NCI-H1436 treated with DMSO at 0.1 percent for 48 hours (cell line): ENCODE results near the gene MAGEA8.
"Not testable (repeated sequence)": the region's sequence is repeated elsewhere in the genome, so short reads cannot be mapped to it uniquely, and the experiment has no call there.

Source experiments
- DNase-seq: peaks from one replicate; lab custom pipeline; 2025; lab: John Stamatoyannopoulos, UW

The MAGEA8 gene

DNA sequence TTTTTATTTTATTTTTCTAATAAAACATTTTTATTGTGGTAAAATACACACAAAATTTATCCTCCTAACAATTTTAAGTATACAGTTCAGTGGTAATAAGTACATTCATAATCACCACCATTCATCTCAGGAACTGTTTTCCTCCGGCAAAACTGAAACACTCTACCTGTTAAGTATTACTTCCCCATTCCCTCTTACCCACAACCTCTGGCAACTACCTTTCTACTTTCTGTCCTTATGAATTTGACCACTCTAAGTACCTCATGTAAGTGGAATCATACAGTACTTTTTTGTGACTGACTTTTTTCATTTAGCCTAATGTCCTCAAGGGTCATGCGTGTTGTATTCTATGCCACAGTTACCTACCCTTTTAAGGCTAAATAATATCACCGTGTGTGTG lies 27.3 kb downstream of the MAGEA8 start:
- DNase-seq, result no peak

DNA sequence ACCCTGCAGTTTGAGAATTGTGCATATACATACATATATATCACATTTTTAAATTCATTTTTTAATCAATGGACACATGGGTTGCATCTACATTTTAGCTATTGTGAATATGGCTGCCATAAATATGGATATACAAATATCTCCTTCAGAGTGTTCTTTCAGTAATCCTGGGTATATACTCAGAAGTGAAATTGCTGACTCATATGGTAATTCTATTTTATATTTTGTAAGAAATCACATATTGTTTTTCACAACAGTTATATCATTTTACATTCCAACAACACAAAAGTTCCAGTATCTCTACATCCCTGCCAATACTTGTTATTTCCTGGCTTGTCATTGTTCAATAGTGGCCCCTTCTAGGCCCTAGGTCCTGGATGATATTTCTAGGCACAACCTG lies 27.7 kb downstream of the MAGEA8 start:
- no peak for DNase-seq

DNA sequence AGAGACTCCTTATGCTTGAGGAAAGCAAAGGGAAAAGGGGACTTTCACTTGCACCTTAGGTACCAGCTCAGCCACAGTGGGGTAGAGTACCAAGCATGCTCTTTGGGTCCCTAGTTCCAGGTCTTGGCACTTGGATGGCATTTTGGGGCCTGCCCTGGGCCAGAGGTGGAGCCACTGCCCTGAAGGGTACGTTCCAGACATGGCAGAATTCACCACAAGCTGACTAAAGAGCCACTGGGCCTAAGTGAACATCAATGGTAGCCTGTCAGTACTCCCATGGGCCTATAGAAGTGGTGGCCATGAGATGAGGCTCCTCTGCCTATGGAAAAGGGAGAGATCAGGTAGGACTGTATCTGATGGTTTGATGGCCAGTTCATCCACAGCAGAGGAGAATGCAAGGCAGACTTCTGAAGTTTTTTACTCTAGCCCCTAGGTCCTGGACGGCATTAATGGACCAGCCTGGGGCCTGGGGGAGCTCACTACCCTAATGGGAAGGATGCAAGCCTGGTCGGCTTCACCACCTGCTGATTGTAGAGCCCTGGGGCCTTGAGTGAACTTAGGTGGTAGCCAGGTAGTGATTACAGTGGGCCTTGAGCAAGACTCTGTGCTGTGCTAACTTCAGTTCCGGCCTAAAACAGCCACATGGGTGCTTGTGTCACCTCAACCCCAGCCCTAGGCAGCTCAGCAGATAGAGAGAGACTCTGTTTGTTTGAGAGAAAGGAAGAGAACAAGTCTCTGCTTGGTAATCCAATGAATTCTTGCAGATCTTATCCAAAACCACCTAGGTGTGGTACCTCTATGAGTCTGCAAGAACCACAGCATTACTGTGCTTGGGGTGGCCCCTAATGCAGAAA lies 28.6 kb downstream of the MAGEA8 start:
- DNase-seq, result no peak

DNA sequence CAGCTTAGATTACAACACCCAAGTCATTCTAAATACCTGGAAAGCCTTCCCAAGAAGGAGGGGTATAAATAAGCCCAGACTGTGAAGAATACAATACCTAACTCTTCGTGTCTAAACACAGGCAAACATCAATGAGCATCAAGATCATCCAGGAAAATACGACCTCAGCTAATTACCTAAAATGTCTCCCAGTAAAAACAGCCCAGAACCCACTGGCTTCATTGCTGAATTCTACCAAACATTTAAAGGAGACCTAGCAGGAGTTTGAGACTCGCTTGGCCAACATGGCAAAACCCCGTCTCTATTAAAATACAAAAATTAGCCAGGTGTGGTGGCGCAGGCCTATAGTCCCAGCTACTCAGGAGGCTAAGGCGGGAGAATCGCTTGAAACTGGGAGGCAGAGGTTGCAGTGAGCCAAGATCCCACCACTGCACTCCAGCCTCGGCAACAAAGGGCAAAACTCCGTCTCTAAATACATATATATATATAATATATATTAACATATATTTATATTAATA lies 29.3 kb downstream of the MAGEA8 start:
- no peak for DNase-seq

DNA sequence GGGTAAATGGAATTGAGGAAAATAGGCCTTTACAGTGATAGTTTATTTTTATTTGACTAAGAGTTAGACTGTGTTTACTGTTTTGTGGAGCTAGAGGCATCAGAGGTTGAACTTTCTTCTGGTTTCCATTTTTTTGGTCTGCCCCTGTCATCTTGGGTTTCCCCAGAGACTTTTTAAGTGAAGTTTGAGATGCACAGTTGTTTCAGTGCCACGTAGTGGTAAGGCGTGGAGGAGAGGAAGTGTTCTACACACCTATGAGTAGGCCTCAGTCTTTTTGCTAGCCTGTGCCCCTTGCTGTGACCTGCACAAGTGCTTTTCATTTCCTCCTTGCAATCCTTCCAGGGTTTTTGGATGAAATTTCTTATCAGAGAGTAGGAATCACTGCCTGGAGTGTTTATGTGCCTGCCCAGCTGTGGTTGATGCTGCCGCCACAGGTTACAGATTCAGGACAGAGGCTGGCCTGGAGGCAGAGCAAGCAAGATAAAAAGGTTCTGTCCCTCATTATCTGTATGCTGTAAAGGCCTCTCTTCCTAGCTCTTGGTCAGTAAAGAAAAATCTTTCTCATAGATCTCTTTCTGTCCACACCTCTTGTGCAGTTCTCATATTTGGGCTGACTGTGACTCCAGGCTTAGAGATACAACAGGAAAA lies 35.9 kb downstream of the MAGEA8 start:
- no peak for DNase-seq

DNA sequence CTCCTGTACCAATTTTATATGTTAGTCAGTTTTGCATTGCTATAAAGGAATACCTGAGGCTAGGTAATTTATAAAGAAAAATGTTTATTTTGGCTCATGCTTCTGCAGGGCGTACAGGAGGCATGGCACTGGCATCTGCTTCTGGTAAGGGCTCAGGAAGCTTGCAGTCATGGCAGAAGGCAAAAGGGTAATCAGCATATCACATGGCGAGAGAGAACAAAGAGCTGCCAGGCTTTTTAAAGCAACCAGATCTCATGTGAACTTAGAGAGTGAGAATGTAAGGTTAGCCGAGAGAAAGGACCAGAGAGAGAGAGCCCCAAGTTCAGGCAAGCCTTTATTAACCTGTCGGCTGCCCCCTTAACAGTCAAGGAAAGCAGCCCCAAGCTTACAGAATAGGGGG lies 42.9 kb downstream of the MAGEA8 start:
- DNase-seq, result not testable (repeated sequence)

DNA sequence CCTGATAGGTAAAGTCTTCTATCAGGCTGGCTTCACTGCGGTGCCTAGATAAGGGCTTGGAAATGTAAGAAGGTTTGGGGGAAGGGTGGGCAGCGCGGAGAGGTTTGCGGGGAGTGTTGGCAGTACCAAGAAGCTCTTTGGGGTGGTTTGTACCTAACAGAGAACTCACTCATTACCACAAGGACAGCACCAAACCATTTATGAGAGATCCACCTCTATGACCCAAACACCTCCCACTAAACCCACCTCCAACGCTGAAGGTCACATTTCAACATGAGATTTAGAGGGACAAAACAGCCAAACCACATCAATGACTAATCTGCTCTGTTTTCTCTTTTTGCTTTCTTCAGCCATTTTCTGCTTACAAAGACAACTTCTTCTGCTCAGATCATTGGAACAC lies 43.5 kb downstream of the MAGEA8 start:
- DNase-seq, result not testable (repeated sequence)

DNA sequence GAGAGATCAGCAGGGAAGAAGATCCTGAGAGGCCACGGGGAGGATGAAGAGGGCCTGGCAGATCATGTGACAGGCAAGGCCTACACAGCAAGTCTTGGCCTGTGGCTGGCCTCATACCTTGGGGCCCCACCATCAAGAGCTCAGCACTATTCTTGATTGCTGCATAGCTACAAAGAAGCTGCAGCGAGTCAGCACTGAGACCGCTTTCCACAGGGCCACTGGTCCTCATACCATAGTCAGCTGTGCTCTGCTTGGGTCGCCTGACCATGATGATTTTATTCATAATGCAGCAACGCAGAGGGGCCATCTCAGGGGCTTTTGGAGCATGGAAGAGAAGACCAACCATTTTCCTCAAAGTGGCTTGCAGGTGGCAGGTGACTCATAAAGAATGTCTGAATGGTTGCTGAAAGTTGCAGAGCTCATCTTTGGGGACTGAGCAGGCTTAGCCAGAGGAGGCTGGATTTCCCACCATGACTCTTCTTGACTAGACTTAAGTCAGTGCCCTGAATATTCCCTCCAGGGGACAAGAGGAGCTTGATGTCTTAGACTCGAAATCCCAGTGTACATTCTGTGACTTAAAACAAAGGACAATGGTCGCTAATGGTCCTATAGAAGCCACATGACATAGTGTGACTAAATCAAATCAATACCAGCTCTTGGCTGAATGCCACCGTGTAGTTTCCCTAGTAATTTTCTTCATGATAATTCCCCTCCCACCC lies 46.4 kb downstream of the MAGEA8 start:
- DNase-seq, result not testable (repeated sequence)

DNA sequence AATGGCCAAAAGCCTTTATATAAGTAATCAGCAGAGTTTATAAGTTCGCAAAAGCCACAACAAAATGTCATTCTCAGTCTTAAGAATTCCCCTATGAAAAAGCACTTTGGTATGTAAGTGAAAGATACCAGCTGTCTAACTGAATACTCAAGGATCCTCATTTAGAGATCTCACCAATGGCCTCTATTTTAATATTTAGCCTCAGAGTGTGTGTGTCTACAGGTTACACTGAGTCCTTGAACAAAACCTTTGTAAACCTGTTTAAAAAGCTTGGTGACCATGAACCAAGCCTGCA lies 46.9 kb downstream of the MAGEA8 start:
- not testable (repeated sequence) for DNase-seq

DNA sequence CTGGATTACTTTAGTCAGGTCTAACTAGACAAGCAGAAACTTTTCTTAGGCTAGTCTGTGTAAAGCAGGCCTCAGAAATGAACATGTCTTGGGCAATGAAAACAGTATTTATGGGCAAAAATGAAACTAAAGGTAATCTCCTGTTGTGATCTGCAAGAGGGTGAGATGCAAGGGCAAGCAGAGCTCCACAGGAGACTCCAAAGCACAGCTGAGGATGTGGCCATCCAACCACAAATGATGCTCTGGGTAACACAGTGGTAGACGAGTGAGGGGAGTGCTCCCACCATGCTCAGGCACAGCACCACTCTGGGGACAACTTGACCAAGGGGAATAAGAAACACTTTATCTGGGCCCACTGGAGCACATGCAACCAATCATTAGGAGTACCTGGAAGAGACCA lies 47.7 kb downstream of the MAGEA8 start:
- not testable (repeated sequence) for DNase-seq

DNA sequence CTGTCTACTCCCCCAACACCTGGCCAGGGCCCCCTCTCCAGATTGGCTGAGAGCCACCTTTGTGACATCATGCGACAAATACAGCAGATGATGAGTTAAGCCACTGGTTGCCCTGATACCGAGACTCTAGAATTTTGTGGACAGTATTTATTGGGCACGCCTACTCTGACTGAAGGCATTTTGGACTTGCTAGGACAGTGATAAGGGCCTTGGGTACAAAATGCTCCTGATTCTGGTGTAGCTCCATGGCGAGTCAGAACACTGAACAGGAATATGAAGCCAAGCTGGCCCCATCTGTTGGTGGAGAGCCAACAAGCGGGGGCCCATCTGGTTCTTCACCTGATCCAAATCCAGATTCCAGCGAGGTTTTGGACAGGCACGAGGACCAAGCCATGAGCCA lies 48.4 kb downstream of the MAGEA8 start, which contains the start of gene HSFX4:
Gene HSFX4 (plus strand): TSS at position 174 of the 400 bp plus-strand sequence. CDS start 72 bp downstream, at position 246.
- not testable (repeated sequence) for DNase-seq

DNA sequence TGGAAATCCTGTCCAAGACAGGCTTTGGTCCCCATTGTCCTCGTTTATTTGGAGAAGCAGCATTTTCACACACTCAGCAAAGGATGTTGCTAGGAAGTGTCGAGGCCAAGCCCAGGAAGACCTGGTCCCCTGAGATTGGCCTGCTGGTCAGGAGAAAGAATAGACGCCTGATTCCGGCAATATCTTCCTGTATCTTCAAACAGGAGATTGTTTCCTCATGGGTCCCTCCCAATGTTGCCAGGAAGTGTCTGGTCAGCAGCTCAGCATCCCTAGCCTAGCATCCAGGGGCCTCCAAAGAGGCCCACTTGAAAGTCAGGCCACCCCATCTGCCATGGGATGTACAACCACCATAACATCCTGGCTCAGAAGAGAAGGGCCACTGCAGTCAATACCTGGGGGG lies 50.4 kb downstream of the MAGEA8 start:
- not testable (repeated sequence) for DNase-seq

DNA sequence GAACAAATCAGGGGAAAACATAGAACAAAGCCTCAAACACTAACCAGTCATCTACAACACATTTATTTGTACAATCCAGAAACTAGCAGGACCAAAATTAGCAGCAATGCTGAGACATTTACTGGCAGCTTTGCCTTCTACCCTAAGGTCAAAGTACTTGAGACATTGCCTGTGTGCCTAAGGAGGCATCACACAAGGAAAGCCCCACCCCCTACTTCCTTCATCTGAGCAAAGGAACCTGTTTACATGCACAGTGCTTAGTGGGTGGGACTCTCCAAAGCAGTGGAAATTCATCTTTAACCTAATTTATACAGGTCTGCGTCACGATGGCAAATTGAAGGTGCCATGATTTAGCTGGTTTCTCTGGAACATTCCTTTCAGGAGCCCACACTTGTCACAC lies 51.2 kb downstream of the MAGEA8 start:
- DNase-seq, result not testable (repeated sequence)

DNA sequence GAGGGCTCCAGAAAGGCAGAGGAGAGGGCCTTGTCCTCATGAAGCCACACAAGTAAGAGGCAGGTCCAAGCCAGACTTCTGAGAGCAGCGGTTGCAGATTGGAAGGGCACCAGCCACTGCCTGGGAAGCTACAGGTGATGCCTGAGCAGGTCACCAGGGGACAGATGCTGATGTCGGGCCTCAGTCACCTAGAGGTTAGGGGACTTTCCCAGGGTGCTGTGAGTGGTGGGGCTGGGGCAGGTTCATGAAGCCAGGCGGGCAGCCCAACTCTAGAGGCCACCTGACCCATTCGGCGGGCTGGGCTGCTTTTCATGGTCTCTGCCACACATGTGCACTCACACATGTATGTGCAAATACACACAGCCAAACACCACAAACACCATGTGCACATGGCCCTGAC lies 52.0 kb downstream of the MAGEA8 start:
- not testable (repeated sequence) for DNase-seq

DNA sequence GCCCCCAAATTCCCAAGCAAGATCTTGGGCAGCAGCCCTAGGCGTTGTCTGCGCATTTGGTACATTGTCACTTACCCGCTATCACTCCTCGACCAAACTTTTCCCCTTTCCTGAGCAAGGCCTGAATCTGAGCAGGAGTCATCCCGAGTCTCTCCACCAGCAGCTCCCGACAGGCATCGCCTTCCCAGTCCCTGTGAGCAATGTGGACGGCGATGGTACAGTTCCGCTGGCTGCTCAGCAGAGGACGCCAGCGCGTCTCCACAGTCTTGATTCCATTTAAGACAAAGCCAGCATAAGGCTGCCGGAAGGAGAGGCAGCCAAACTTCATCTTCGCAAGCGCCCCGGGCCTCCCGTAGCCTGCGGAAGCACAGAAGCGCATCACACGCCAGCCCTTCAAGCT lies 52.6 kb downstream of the MAGEA8 start:
- not testable (repeated sequence) for DNase-seq
